ENCODE measurements around the gene SENP1.
A peak's percentile ranks its signal among the peaks of the same experiment; 100 is the strongest.
"Not testable (repeated sequence)": the region's sequence is repeated elsewhere in the genome, so short reads cannot be mapped to it uniquely, and the experiment has no call there.

Gene SENP1

GRCh38 chr12:48105867-48106680 lies at the start of gene SENP1:
Gene SENP1 (minus strand): TSS chr12:48106079. CDS start chr12:48101472, 4,607 bp downstream.
- peak; percentile 81 for DNase-seq (ENCODE audit: low read depth)

- DNase-seq (ENCODE audit: low read depth) = no peak
Measured at GRCh38 chr12:48151103-48151771, 45.4 kb upstream of the SENP1 start.

- no peak for DNase-seq (ENCODE audit: low read depth)
Measured at GRCh38 chr12:48145981-48146380, 40.1 kb upstream of the SENP1 start.

- no peak for DNase-seq (ENCODE audit: low read depth)
Measured at GRCh38 chr12:48143898-48144297, 38.0 kb upstream of the SENP1 start.

GRCh38 chr12:48142818-48143674 lies 37.2 kb upstream of the SENP1 start:
- no peak for DNase-seq (ENCODE audit: low read depth)

- DNase-seq (ENCODE audit: low read depth) = no peak
Measured at GRCh38 chr12:48135027-48135426, 29.1 kb upstream of the SENP1 start.

- DNase-seq (ENCODE audit: low read depth) = no peak
Measured at GRCh38 chr12:48132826-48133225, 26.9 kb upstream of the SENP1 start.

GRCh38 chr12:48131517-48131916 lies 25.6 kb upstream of the SENP1 start:
- DNase-seq (ENCODE audit: low read depth) = no peak

GRCh38 chr12:48129376-48129775 lies 23.5 kb upstream of the SENP1 start:
- DNase-seq (ENCODE audit: low read depth) = no peak

- no peak for DNase-seq (ENCODE audit: low read depth)
Measured at GRCh38 chr12:48128800-48129199, 22.9 kb upstream of the SENP1 start.

- DNase-seq (ENCODE audit: low read depth) = no peak
Measured at GRCh38 chr12:48126953-48127630, 21.2 kb upstream of the SENP1 start.

- no peak for DNase-seq (ENCODE audit: low read depth)
Measured at GRCh38 chr12:48125985-48126384, 20.1 kb upstream of the SENP1 start.

- not testable (repeated sequence) for DNase-seq (ENCODE audit: low read depth)
Measured at GRCh38 chr12:48125542-48125941, 19.7 kb upstream of the SENP1 start.

GRCh38 chr12:48123169-48123568 lies 17.3 kb upstream of the SENP1 start:
- DNase-seq (ENCODE audit: low read depth) = no peak

- DNase-seq (ENCODE audit: low read depth) = no peak
Measured at GRCh38 chr12:48122065-48122834, 16.4 kb upstream of the SENP1 start.

GRCh38 chr12:48121522-48121921 lies 15.6 kb upstream of the SENP1 start:
- DNase-seq (ENCODE audit: low read depth) = no peak

- DNase-seq (ENCODE audit: low read depth) = no peak
Measured at GRCh38 chr12:48119834-48120195, 13.9 kb upstream of the SENP1 start.

- peak; percentile 9 for DNase-seq (ENCODE audit: low read depth)
Measured at GRCh38 chr12:48119078-48119833, 13.4 kb upstream of the SENP1 start, which contains the start of gene PFKM. Gene PFKM (plus strand): TSS chr12:48119364. CDS start chr12:48122775, 3,411 bp downstream.

- DNase-seq (ENCODE audit: low read depth) = no peak
Measured at GRCh38 chr12:48118284-48118871, 12.5 kb upstream of the SENP1 start.

GRCh38 chr12:48115957-48116356 lies 10.1 kb upstream of the SENP1 start:
- no peak for DNase-seq (ENCODE audit: low read depth)
